ENCODE data around the gene METTL15.
"Not testable (repeated sequence)": the region's sequence is repeated elsewhere in the genome, so short reads cannot be mapped to it uniquely, and the experiment has no call there.

The METTL15 gene

GRCh38 chr11:28209906-28210305, 101.7 kb downstream of the METTL15 start:
- DNase-seq (ENCODE audit: low read depth in 2 of 2) = no peak

GRCh38 chr11:28222063-28222462, 113.9 kb downstream of the METTL15 start:
- not testable (repeated sequence) for DNase-seq (ENCODE audit: low read depth in 2 of 2)

GRCh38 chr11:28223577-28223976, 115.4 kb downstream of the METTL15 start:
- no peak for DNase-seq (ENCODE audit: low read depth in 2 of 2)

- no peak for DNase-seq (ENCODE audit: low read depth in 2 of 2)
Observed at GRCh38 chr11:28223994-28224393, 115.8 kb downstream of the METTL15 start.

- no peak for DNase-seq (ENCODE audit: low read depth in 2 of 2)
Observed at GRCh38 chr11:28227460-28227859, 119.3 kb downstream of the METTL15 start.

- DNase-seq (ENCODE audit: low read depth in 2 of 2) = no peak
Observed at GRCh38 chr11:28228196-28228895, 120.2 kb downstream of the METTL15 start.

GRCh38 chr11:28231475-28231874, 123.3 kb downstream of the METTL15 start:
- DNase-seq (ENCODE audit: low read depth in 2 of 2) = no peak

- no peak for DNase-seq (ENCODE audit: low read depth in 2 of 2)
Observed at GRCh38 chr11:28232649-28233048, 124.5 kb downstream of the METTL15 start.

GRCh38 chr11:28241760-28242159, 133.6 kb downstream of the METTL15 start:
- DNase-seq (ENCODE audit: low read depth in 2 of 2) = no peak

- DNase-seq (ENCODE audit: low read depth in 2 of 2) = no peak
Observed at GRCh38 chr11:28242596-28242995, 134.4 kb downstream of the METTL15 start.

- DNase-seq (ENCODE audit: low read depth in 2 of 2) = no peak
Observed at GRCh38 chr11:28243061-28243460, 134.9 kb downstream of the METTL15 start.

- DNase-seq (ENCODE audit: low read depth in 2 of 2) = no peak
Observed at GRCh38 chr11:28243581-28243980, 135.4 kb downstream of the METTL15 start.

- DNase-seq (ENCODE audit: low read depth in 2 of 2) = no peak
Observed at GRCh38 chr11:28245131-28245530, 136.9 kb downstream of the METTL15 start.

GRCh38 chr11:28250192-28250591, 142.0 kb downstream of the METTL15 start:
- no peak for DNase-seq (ENCODE audit: low read depth in 2 of 2)

GRCh38 chr11:28251257-28251656, 143.1 kb downstream of the METTL15 start:
- DNase-seq (ENCODE audit: low read depth in 2 of 2) = no peak

GRCh38 chr11:28257761-28258160, 149.6 kb downstream of the METTL15 start:
- DNase-seq (ENCODE audit: low read depth in 2 of 2) = no peak

- no peak for DNase-seq (ENCODE audit: low read depth in 2 of 2)
Observed at GRCh38 chr11:28259177-28259843, 151.1 kb downstream of the METTL15 start.

- no peak for DNase-seq (ENCODE audit: low read depth in 2 of 2)
Observed at GRCh38 chr11:28268925-28269324, 160.7 kb downstream of the METTL15 start.

GRCh38 chr11:28269586-28269985, 161.4 kb downstream of the METTL15 start:
- DNase-seq (ENCODE audit: low read depth in 2 of 2) = no peak

- not testable (repeated sequence) for DNase-seq (ENCODE audit: low read depth in 2 of 2)
Observed at GRCh38 chr11:28272247-28272646, 164.1 kb downstream of the METTL15 start.

GRCh38 chr11:28274216-28274615, 166.0 kb downstream of the METTL15 start:
- no peak for DNase-seq (ENCODE audit: low read depth in 2 of 2)

- DNase-seq (ENCODE audit: low read depth in 2 of 2) = no peak
Observed at GRCh38 chr11:28284196-28284595, 176.0 kb downstream of the METTL15 start.

- no peak for DNase-seq (ENCODE audit: low read depth in 2 of 2)
Observed at GRCh38 chr11:28289444-28289843, 181.3 kb downstream of the METTL15 start.
